Duodenal mucosa (tissue), 2 donors: Measurements from ENCODE around the gene NGDN.

Experiments
- H3K27ac ChIP-seq: one replicate; pipeline ENCODE4 v1.7.0; 2013; ENCODE audit warnings: low read depth, low read length
- H3K27me3 ChIP-seq, 2 donors: one replicate each; pipeline ENCODE4 v1.7.0; 2013; ENCODE audit warnings: low read length in 2 of 2, control low read depth in 1 of 2; ENCODE audit not compliant: insufficient read depth in 2 of 2, control insufficient read depth in 1 of 2
- H3K36me3 ChIP-seq, 2 donors: one replicate each; pipeline ENCODE4 v1.7.0; 2013; ENCODE audit warnings: low read length in 2 of 2, control low read depth in 1 of 2; ENCODE audit not compliant: insufficient read depth in 2 of 2, control insufficient read depth in 1 of 2
- H3K4me1 ChIP-seq, 2 donors: one replicate each; pipeline ENCODE4 v1.7.0; 2013; ENCODE audit warnings: low read length in 2 of 2, control low read depth in 1 of 2; ENCODE audit not compliant: insufficient read depth in 2 of 2, control insufficient read depth in 1 of 2
- H3K4me3 ChIP-seq, 2 donors: one replicate each; pipeline ENCODE4 v1.7.0; 2013; ENCODE audit warnings: low read length in 2 of 2, low read depth in 1 of 2
- H3K9ac ChIP-seq, 2 donors: one replicate each; pipeline ENCODE4 v1.7.0; 2013; ENCODE audit warnings: low read length in 2 of 2, low read depth in 1 of 2
- H3K9me3 ChIP-seq, 2 donors: one replicate each; pipeline ENCODE4 v1.7.0; 2013; ENCODE audit warnings: low read length in 2 of 2, control low read depth in 1 of 2; ENCODE audit not compliant: control insufficient read depth in 1 of 2

The NGDN gene

GRCh38 chr14:23492618-23493272, 23.2 kb downstream of the NGDN start:
- Histone ChIP-seq H3K9me3 (no peaks in the 10 kb centered on the region), H3K9ac (no peak overlapping the region), H3K36me3 (peaks cover 2 to 3% of the 10 kb centered on the region in 2 donors), H3K4me3 (no peak overlapping the region), H3K4me1 (peaks cover 0 to 16% of the 10 kb centered on the region in 2 donors), H3K27me3 (no peaks in the 10 kb centered on the region), H3K27ac (no peak overlapping the region)

GRCh38 chr14:23494223-23494622, 24.7 kb downstream of the NGDN start:
- H3K36me3 ChIP-seq, result no peaks in the 10 kb centered on the region
- H3K4me3 ChIP-seq, result no peak overlapping the region
- no peaks in the 10 kb centered on the region for H3K9me3 ChIP-seq
- peaks cover 0 to 16% of the 10 kb centered on the region in 2 donors for H3K4me1 ChIP-seq
- H3K9ac ChIP-seq, result no peak overlapping the region
- H3K27me3 ChIP-seq, result no peaks in the 10 kb centered on the region
- no peak overlapping the region for H3K27ac ChIP-seq

GRCh38 chr14:23512156-23512555, 42.7 kb downstream of the NGDN start:
- Histone ChIP-seq H3K36me3 (no peaks in the 10 kb centered on the region), H3K27me3 (no peaks in the 10 kb centered on the region), H3K27ac (no peak overlapping the region), H3K4me1 (no peaks in the 10 kb centered on the region), H3K9ac (no peak overlapping the region), H3K4me3 (no peak overlapping the region), H3K9me3 (no peaks in the 10 kb centered on the region)

- H3K9ac ChIP-seq, result no peak overlapping the region
- H3K27me3 ChIP-seq, result no peaks in the 10 kb centered on the region
- no peak overlapping the region for H3K4me3 ChIP-seq
- H3K4me1 ChIP-seq, result no peaks in the 10 kb centered on the region
- no peaks in the 10 kb centered on the region for H3K36me3 ChIP-seq
- H3K9me3 ChIP-seq, result no peaks in the 10 kb centered on the region
- H3K27ac ChIP-seq, result no peak overlapping the region
These were observed 43.7 kb downstream of the NGDN start for GRCh38 chr14:23513005-23513817.

DNA sequence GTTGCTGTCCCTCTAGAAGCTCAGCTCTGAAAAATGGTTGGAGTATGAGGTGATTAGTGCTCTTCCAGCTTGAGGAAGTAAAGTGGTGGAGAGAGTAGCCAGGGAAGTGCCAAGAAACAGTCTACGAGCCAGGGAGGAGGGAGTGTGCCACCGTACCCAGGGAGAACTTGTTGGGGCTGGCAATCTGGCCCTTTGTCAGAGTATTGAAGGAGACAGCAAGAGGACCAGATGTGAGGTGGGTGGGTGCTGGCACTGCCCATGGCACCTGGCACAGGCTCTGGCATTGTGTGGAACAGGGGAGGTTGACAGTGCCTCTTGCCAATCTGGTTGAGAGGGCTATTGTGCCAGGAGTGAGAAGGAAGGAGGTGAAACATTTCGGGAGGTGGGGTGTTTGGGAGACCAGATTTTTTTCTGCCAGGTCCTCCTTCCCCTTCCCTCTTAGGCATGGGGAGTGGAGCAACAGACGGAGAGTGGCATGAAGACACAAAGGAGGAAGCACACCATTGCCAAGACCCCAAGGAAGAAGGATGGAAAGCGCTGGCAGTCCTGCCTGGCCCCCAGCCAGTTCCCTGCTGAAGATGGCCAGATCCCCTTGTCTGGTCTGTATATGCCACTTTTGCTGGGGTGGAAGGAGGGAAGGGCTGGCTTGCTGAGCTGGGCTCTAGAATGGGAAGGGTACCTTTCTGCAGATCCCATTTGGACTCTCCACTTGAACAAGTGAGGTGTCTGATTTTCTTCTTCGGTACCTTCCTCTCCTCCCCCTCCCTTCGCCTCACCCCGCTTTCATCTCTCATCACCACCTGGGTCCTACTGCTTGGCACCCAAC, 44.5 kb downstream of the NGDN start:
- H3K4me3 ChIP-seq, result no peak overlapping the region
- no peak overlapping the region for H3K9ac ChIP-seq

DNA sequence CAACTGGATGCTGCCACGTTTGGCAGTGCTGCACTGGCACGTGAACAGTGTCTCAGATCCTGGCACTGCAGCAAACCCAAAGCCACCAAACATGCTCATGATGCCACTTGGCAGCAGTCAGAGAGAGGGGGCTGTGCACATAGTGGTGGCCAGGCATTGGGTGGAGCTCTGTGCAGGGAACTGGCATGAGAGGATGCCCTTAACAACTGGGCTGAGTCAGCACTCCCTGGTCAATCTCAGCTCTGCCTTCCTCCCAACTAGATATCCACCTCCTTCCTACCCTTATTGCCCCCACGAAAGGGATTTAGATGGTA, 45.1 kb downstream of the NGDN start:
- Histone ChIP-seq H3K4me3 (no peak overlapping the region), H3K27me3 (no peaks in the 10 kb centered on the region), H3K9me3 (no peaks in the 10 kb centered on the region), H3K36me3 (no peaks in the 10 kb centered on the region), H3K27ac (no peak overlapping the region), H3K9ac (no peak overlapping the region), H3K4me1 (no peaks in the 10 kb centered on the region)

More for the DNA sequence above, 44.5 kb downstream of the NGDN start:
- H3K4me1 ChIP-seq, result no peaks in the 10 kb centered on the region
- no peaks in the 10 kb centered on the region for H3K9me3 ChIP-seq
- no peak overlapping the region for H3K27ac ChIP-seq
- no peaks in the 10 kb centered on the region for H3K36me3 ChIP-seq
- H3K27me3 ChIP-seq, result no peaks in the 10 kb centered on the region

DNA sequence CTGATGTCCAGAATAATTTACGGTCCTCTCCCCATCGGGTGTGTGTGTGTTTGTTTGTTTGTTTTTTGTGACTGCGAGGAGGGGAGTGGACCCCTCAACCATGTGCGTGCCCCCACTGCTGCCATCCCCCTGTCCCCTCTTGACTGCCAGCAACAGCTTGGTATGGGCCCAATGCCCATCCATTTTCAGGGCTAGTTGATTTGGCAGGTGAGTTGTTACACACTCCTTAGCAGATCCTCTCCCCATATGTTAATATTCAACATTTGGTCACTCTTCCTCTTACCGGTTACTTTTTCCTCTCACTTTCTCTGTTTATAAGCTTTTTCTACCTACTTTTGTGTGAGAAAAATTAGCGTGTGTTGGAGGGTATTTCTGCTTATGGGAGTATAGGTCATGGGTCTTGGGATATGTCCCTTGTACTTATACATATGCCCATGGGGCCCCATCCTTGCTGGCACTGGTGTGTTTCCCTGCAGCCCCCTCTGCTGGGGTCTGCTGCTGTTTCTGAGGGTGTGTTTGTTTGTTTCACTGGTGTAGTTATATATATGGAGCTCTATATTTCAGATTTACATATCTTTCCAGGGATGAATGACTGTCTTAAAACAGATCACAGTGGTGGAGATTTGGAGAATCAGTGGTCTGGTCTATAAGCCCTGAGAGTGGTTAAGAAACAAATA, 48.3 kb downstream of the NGDN start:
- H3K27ac ChIP-seq, result no peak overlapping the region
- no peaks in the 10 kb centered on the region for H3K36me3 ChIP-seq
- H3K4me1 ChIP-seq, result no peaks in the 10 kb centered on the region
- H3K9ac ChIP-seq, result no peak overlapping the region
- no peaks in the 10 kb centered on the region for H3K9me3 ChIP-seq
- H3K4me3 ChIP-seq, result no peak overlapping the region
- H3K27me3 ChIP-seq, result no peaks in the 10 kb centered on the region

GRCh38 chr14:23518709-23519108, 49.2 kb downstream of the NGDN start:
- no peak overlapping the region for H3K4me3 ChIP-seq

GRCh38 chr14:23520899-23521533, 51.5 kb downstream of the NGDN start:
- no peak overlapping the region for H3K9ac ChIP-seq
- H3K27me3 ChIP-seq, result no peaks in the 10 kb centered on the region
- no peak overlapping the region for H3K4me3 ChIP-seq
- H3K36me3 ChIP-seq, result no peaks in the 10 kb centered on the region
- no peaks in the 10 kb centered on the region for H3K9me3 ChIP-seq
- no peaks in the 10 kb centered on the region for H3K4me1 ChIP-seq
- no peak overlapping the region for H3K27ac ChIP-seq

More at GRCh38 chr14:23518709-23519108, 49.2 kb downstream of the NGDN start:
- no peak overlapping the region for H3K9ac ChIP-seq
- no peaks in the 10 kb centered on the region for H3K4me1 ChIP-seq
- H3K27me3 ChIP-seq, result no peaks in the 10 kb centered on the region
- H3K27ac ChIP-seq, result no peak overlapping the region
- H3K36me3 ChIP-seq, result no peaks in the 10 kb centered on the region
- no peaks in the 10 kb centered on the region for H3K9me3 ChIP-seq
